Osteocyte (in vitro differentiated cells): ENCODE measurements around the gene ACSL5. TPM values are rescaled to one million over a fixed set of nuclear protein-coding genes. Genes with fewer than 3 reads are reported as not detected.

Source experiments
- DNase-seq: peaks from one replicate; pipeline ENCODE4 v3.0.0; 2021; ENCODE audit warnings: mixed read lengths; ENCODE audit not compliant: unreplicated experiment; ENCODE audit errors: extremely low spot score
- H3K27ac Mint-ChIP-seq: one replicate; pipeline ENCODE4 v1.8.0; 2021; ENCODE audit warnings: mild to moderate bottlenecking, mixed read lengths; ENCODE audit not compliant: unreplicated experiment
- H3K27me3 Mint-ChIP-seq: one replicate; pipeline ENCODE4 v1.8.0; 2021; ENCODE audit warnings: mixed read lengths; ENCODE audit not compliant: unreplicated experiment
- H3K36me3 Mint-ChIP-seq: one replicate; pipeline ENCODE4 v1.8.0; 2021; ENCODE audit warnings: mixed read lengths; ENCODE audit not compliant: unreplicated experiment
- H3K4me1 Mint-ChIP-seq: one replicate; pipeline ENCODE4 v1.8.0; 2021; ENCODE audit warnings: mixed read lengths; ENCODE audit not compliant: unreplicated experiment
- H3K4me3 Mint-ChIP-seq: one replicate; pipeline ENCODE4 v1.8.0; 2021; ENCODE audit warnings: mild to moderate bottlenecking, moderate library complexity, mixed read lengths; ENCODE audit not compliant: unreplicated experiment
- H3K9me3 Mint-ChIP-seq: one replicate; pipeline ENCODE4 v1.8.0; 2021; ENCODE audit warnings: mixed read lengths; ENCODE audit not compliant: unreplicated experiment
- CTCF ChIP-seq: fragments of 200-600 bp; sonication (generic); IDR thresholded peaks from 2 replicates; pipeline ENCODE4 v1.5.0; 2021; ENCODE audit warnings: antibody characterized with exemption, mild to moderate bottlenecking, moderate library complexity
- total RNA-seq: library from RNA; stranded (reverse); gene quantifications from 2 replicates; pipeline ENCODE4 v1.2.1, GENCODE V29; 2021

Gene ACSL5
- total RNA-seq, 1 donor from 2014 or later = 0.46 TPM

DNA sequence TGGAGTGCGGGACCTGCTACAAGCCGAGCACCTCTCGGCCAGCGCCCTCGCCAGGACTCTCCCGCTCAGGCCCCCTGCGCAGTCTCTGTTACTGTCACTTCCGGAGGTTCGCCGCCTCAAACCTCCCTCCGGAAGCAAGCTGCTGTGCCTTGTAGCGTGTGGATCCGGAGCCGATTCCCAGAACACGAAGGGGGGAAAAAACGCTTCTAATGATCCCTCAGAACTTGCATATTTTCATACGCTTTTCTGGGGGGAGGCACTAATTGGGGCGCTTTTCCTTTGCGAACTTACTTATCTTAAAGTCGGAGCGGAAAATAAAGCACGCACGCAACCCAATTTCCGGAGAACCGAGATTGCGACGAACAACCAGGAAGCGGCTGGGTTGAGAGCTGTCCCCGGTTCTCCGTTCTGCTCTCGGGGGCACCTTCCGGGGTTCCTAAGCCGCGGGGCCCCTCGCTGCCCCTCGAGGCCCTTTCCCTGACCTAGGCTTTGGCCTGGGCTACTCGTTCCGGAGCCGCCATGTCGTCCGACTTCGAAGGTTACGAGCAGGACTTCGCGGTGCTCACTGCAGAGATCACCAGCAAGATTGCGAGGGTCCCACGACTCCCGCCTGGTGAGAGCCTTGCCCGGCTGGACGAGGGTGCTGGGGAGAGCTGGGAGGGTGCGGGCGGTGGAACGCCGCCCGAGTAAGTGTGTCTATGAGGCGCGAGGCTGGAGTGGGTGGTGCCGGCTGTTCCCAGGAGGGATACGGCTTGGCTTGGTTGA lies 73.1 kb downstream of the ACSL5 start, which contains the start of the genes VTI1A and ZDHHC6:
VTI1A (plus strand) TSS at position 361 of the 765 bp plus-strand sequence; CDS start at position 520, 159 bp downstream.
ZDHHC6 (minus strand) TSS at position 60 of the 765 bp plus-strand sequence. CDS start 1,478 bp downstream, outside the sequence.
- H3K36me3 Mint-ChIP-seq = peaks cover 1% of the 10 kb centered on the region
- peak; percentile 91 for DNase-seq

DNA sequence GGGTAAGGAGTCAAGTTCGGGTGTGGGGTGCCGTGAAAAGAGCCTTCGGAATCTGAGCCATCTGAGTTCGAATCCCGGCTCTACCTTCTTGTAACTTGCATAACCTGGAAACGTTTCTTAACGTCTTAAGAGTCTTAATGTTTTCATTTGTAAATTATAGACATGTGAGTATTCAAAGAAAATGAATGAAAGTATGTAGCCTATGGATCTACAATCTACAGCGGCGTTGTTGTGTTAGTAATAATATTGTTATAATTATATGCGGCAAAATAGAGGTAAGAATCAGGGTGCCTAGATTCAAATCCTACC lies 73.7 kb downstream of the ACSL5 start:
- DNase-seq = no peak
- Mint-ChIP-seq H3K27ac (peak overlapping the region; percentile 97), H3K4me3 (peak overlapping the region; percentile 87), H3K4me1 (peaks cover 29% of the 10 kb centered on the region), H3K36me3 (no peaks in the 10 kb centered on the region), H3K9me3 (no peaks in the 10 kb centered on the region), H3K27me3 (no peaks in the 10 kb centered on the region)
- no peak for TF ChIP-seq CTCF

More for the DNA sequence above, 73.1 kb downstream of the ACSL5 start, which contains the start of the genes VTI1A and ZDHHC6:
- peak within 1 kb of the TSS; percentile 87 for H3K4me3 Mint-ChIP-seq
- peaks cover 29% of the 10 kb centered on the region for H3K4me1 Mint-ChIP-seq
- H3K9me3 Mint-ChIP-seq = no peaks in the 10 kb centered on the region
- no peaks in the 10 kb centered on the region for H3K27me3 Mint-ChIP-seq
- H3K27ac Mint-ChIP-seq = peak within 1 kb of the TSS; percentile 97
- peak; percentile 31 for TF ChIP-seq CTCF

GRCh38 chr10:112448888-112449287 lies 75.0 kb downstream of the ACSL5 start:
- Mint-ChIP-seq H3K27me3 (no peaks in the 10 kb centered on the region), H3K36me3 (no peaks in the 10 kb centered on the region), H3K4me3 (peak overlapping the region; percentile 87), H3K9me3 (no peaks in the 10 kb centered on the region), H3K4me1 (peaks cover 29% of the 10 kb centered on the region), H3K27ac (no peak overlapping the region)
- no peak for TF ChIP-seq CTCF
- DNase-seq = no peak

GRCh38 chr10:112454910-112455779 lies 81.2 kb downstream of the ACSL5 start:
- no peaks in the 10 kb centered on the region for H3K36me3 Mint-ChIP-seq
- DNase-seq = no peak
- H3K4me1 Mint-ChIP-seq = no peaks in the 10 kb centered on the region
- no peak for TF ChIP-seq CTCF
- H3K27ac Mint-ChIP-seq = no peak overlapping the region
- no peaks in the 10 kb centered on the region for H3K9me3 Mint-ChIP-seq
- no peaks in the 10 kb centered on the region for H3K27me3 Mint-ChIP-seq
- no peak overlapping the region for H3K4me3 Mint-ChIP-seq

DNA sequence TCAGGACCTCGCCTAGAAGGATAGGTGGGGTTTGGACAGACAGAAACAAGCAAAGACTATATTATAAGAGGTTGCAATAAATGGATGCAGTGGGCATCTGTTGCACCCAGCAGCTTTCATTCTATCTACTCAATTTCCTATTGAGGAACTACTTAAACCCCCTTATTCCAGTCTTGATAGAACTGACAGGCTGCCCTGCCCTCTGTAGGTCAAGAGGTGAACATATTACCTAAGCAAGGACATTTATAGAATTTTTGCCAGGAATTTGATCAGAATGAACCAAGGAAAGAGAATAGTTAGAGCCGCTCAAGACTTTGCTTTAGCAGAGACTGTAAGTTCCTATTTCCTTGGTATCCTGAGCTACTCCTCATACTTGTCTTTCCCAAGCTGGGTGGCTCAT lies 82.6 kb downstream of the ACSL5 start:
- H3K27ac Mint-ChIP-seq = no peak overlapping the region
- TF ChIP-seq CTCF = no peak
- H3K4me1 Mint-ChIP-seq = no peaks in the 10 kb centered on the region
- peaks cover 5% of the 10 kb centered on the region for H3K36me3 Mint-ChIP-seq
- H3K9me3 Mint-ChIP-seq = no peaks in the 10 kb centered on the region
- DNase-seq = no peak
- H3K4me3 Mint-ChIP-seq = no peak overlapping the region
- no peaks in the 10 kb centered on the region for H3K27me3 Mint-ChIP-seq
